ENCODE measurements around the gene SUMO2.

DNA sequence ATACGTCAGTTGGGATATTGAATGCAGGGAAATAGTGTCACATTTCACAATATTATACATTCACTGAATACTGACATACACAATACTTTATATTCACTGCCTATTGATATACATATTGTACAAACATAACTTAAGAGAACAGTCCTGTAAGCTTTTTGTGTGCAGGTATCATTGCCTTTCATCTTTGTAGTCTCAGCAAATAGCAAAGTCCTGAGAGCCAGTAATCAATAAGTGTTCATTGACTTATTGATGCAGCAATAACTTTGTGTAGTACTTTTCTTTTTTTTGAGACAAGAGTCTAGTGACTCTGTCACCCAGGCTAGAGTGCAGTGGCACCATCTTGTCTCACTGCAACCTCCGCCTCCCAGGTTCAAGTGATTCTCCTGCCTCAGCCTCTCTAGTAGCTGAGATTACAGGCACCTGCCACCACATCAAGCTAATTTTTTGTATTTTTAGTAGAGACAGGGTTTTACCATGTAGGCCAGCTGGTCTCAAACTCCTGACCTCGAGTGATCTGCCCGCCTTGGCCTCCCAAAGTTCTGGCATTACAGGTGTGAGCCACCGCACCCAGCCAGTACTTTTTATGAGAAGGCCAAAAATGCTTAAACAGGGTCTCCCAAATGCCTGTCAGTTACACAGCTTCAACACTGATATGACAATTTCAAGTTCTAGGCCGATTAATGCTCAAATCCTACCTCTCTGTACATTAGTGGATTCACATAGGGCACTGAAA, 17.3 kb upstream of the SUMO2 start:
- TF ChIP-seq POLR2A (conservative IDR thresholded peaks at IDR 0.05) (no peak), POLR2AphosphoS5 (IDR thresholded peaks at IDR 0.05; ENCODE audit: control insufficient read depth, insufficient read depth, low read depth, low read length) (no peak), TAF9B (IDR thresholded peaks at IDR 0.05; ENCODE audit: partially characterized antibody) (no peak), SMC3 (conservative IDR thresholded peaks at IDR 0.05; ENCODE audit: insufficient read depth, low read depth, low read length) (no peak), RBM14 (IDR thresholded peaks at IDR 0.05; ENCODE audit: borderline replicate concordance, insufficient read depth, low read depth, low read length) (no peak), EGR1 (conservative IDR thresholded peaks at IDR 0.05) (no peak), ZNF589 (CRISPR knock-in tag; IDR thresholded peaks at IDR 0.05; ENCODE audit: low read depth) (no peak)
- TF ChIP-seq, protein P1, sequence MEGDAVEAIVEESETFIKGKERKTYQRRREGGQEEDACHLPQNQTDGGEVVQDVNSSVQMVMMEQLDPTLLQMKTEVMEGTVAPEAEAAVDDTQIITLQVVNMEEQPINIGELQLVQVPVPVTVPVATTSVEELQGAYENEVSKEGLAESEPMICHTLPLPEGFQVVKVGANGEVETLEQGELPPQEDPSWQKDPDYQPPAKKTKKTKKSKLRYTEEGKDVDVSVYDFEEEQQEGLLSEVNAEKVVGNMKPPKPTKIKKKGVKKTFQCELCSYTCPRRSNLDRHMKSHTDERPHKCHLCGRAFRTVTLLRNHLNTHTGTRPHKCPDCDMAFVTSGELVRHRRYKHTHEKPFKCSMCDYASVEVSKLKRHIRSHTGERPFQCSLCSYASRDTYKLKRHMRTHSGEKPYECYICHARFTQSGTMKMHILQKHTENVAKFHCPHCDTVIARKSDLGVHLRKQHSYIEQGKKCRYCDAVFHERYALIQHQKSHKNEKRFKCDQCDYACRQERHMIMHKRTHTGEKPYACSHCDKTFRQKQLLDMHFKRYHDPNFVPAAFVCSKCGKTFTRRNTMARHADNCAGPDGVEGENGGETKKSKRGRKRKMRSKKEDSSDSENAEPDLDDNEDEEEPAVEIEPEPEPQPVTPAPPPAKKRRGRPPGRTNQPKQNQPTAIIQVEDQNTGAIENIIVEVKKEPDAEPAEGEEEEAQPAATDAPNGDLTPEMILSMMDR (IDR thresholded peaks at IDR 0.05 in 2 of 3, conservative IDR thresholded peaks at IDR 0.05 in 1 of 3; ENCODE audit: insufficient read depth in 2 of 3, low read depth in 1 of 3, low read length in 3 of 3), result no peak
- TF ChIP-seq, protein P2, sequence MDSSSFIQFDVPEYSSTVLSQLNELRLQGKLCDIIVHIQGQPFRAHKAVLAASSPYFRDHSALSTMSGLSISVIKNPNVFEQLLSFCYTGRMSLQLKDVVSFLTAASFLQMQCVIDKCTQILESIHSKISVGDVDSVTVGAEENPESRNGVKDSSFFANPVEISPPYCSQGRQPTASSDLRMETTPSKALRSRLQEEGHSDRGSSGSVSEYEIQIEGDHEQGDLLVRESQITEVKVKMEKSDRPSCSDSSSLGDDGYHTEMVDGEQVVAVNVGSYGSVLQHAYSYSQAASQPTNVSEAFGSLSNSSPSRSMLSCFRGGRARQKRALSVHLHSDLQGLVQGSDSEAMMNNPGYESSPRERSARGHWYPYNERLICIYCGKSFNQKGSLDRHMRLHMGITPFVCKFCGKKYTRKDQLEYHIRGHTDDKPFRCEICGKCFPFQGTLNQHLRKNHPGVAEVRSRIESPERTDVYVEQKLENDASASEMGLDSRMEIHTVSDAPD (CRISPR knock-in tag; IDR thresholded peaks at IDR 0.05), result no peak
- TF ChIP-seq, protein P3, sequence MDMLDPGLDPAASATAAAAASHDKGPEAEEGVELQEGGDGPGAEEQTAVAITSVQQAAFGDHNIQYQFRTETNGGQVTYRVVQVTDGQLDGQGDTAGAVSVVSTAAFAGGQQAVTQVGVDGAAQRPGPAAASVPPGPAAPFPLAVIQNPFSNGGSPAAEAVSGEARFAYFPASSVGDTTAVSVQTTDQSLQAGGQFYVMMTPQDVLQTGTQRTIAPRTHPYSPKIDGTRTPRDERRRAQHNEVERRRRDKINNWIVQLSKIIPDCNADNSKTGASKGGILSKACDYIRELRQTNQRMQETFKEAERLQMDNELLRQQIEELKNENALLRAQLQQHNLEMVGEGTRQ (CRISPR knock-in tag; IDR thresholded peaks at IDR 0.05), result no peak
- TF ChIP-seq, protein P4, sequence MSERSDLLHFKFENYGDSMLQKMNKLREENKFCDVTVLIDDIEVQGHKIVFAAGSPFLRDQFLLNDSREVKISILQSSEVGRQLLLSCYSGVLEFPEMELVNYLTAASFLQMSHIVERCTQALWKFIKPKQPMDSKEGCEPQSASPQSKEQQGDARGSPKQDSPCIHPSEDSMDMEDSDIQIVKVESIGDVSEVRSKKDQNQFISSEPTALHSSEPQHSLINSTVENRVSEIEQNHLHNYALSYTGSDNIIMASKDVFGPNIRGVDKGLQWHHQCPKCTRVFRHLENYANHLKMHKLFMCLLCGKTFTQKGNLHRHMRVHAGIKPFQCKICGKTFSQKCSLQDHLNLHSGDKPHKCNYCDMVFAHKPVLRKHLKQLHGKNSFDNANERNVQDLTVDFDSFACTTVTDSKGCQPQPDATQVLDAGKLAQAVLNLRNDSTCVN (CRISPR knock-in tag; IDR thresholded peaks at IDR 0.05), result no peak
- TF ChIP-seq, protein P5, sequence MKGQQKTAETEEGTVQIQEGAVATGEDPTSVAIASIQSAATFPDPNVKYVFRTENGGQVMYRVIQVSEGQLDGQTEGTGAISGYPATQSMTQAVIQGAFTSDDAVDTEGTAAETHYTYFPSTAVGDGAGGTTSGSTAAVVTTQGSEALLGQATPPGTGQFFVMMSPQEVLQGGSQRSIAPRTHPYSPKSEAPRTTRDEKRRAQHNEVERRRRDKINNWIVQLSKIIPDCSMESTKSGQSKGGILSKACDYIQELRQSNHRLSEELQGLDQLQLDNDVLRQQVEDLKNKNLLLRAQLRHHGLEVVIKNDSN (CRISPR knock-in tag; IDR thresholded peaks at IDR 0.05), result no peak
- TF ChIP-seq, protein P6, sequence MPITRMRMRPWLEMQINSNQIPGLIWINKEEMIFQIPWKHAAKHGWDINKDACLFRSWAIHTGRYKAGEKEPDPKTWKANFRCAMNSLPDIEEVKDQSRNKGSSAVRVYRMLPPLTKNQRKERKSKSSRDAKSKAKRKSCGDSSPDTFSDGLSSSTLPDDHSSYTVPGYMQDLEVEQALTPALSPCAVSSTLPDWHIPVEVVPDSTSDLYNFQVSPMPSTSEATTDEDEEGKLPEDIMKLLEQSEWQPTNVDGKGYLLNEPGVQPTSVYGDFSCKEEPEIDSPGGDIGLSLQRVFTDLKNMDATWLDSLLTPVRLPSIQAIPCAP (CRISPR knock-in tag; IDR thresholded peaks at IDR 0.05; ENCODE audit: borderline replicate concordance), result no peak

Measured in K562 (cell line).